Body of pancreas (tissue), 4 donors: ENCODE measurements around the gene ACAP2. TPM values are rescaled to one million over a fixed set of nuclear protein-coding genes. Genes with fewer than 3 reads are reported as not detected.

ENCODE experiments used
- ATAC-seq: fragments of 150-250 bp; one replicate; pipeline ENCODE4 v1.9.1; 2016
- DNase-seq, 4 donors: peaks; one replicate each; pipeline ENCODE4 v3.0.0-alpha.2; 2019
- H3K27ac ChIP-seq, 4 donors: fragments of 200-600 bp; sonication (generic); 1 replicate in 3 of 4; 2 replicates in 1 of 4; pipeline versions ENCODE4 v1.5.1 to v1.6.1; 2016 to 2019; ENCODE audit warnings: mild to moderate bottlenecking in 1 of 4, mixed read lengths in 1 of 4, moderate library complexity in 1 of 4
- H3K27me3 ChIP-seq, 2 donors: fragments of 200-600 bp; sonication (generic); one replicate each; pipeline ENCODE4 v1.6.0; 2016; ENCODE audit warnings: mild to moderate bottlenecking in 1 of 2
- H3K36me3 ChIP-seq, 2 donors: fragments of 200-600 bp; sonication (generic); replicated peaks in 1 of 2; 2 replicates each; pipeline ENCODE4 v1.5.1; 2016; ENCODE audit warnings: low read depth in 2 of 2; ENCODE audit not compliant: insufficient read depth in 1 of 2
- H3K4me1 ChIP-seq: fragments of 200-600 bp; sonication (generic); one replicate; pipeline ENCODE4 v1.6.0; 2016
- H3K4me3 ChIP-seq, 2 donors: fragments of 200-600 bp; sonication (generic); 1 replicate in 1 of 2; 2 replicates in 1 of 2; pipeline ENCODE4 v1.5.1; 2016 to 2019
- H3K9me3 ChIP-seq, 3 donors: fragments of 200-600 bp; sonication (generic); 1 replicate in 2 of 3; 2 replicates in 1 of 3; pipeline ENCODE4 v1.5.1; 2016
- CTCF ChIP-seq, 7 experiments: fragments of 450-650 bp in 4 of 7; fragments of 200-600 bp in 3 of 7; sonication (generic) in 3 of 7; IDR thresholded peaks; one replicate each; pipeline ENCODE4 v1.5.1; 2016 to 2019; ENCODE audit warnings: antibody characterized with exemption in 7 of 7
- POLR2A ChIP-seq, 3 donors: fragments of 450-650 bp; IDR thresholded peaks; one replicate each; pipeline ENCODE4 v1.6.1; 2016; ENCODE audit warnings: antibody characterized with exemption in 3 of 3, mild to moderate bottlenecking in 2 of 3
- WGBS, 2 donors: methylation state at CpG; one replicate each; pipeline ENCODE4 v1.1.5; 2017; 5-methylcytosine and 5-hydroxymethylcytosine counted together
- intact Hi-C: fragments of 100-400 bp; cut with DNase I; formaldehyde crosslinking; loops from one replicate; pipeline ENCODE4 v1.15.1; 2023
- total RNA-seq, 2 donors: library from RNA; depleted of rRNA; stranded (reverse); fragments of >200 nt; gene quantifications; one replicate each; pipeline ENCODE4 v1.1.0, GENCODE V29; 2016

ACAP2 gene
- total RNA-seq, 2 donors from 2014 or later, result 25.1 to 25.9 TPM

GRCh38 chr3:195265363-195265976, 177.3 kb downstream of the ACAP2 start:
- ATAC-seq (no peak), DNase-seq (no peak)
- TF ChIP-seq POLR2A (IDR thresholded peaks at IDR 0.05) (no peak), CTCF (IDR thresholded peaks at IDR 0.05) (no peak)
- Histone ChIP-seq H3K9me3 (no peaks in the 10 kb centered on the region), H3K4me3 (no peak overlapping the region), H3K27me3 (no peaks in the 10 kb centered on the region), H3K4me1 (peaks cover 18% of the 10 kb centered on the region), H3K36me3 (no peaks in the 10 kb centered on the region), H3K27ac (no peak overlapping the region)
- WGBS, 2 donors, result 91 to 92% methylated on average over 7 to 13 of the region's 13 CpGs
- intact Hi-C loops, result no loop called here

- H3K27ac ChIP-seq, result no peak overlapping the region
- no peak for DNase-seq
- no peaks in the 10 kb centered on the region for H3K27me3 ChIP-seq
- H3K9me3 ChIP-seq, result no peaks in the 10 kb centered on the region
- no peak for ATAC-seq
- H3K4me1 ChIP-seq, result peaks cover 15% of the 10 kb centered on the region
- intact Hi-C loops, result no loop called here
- no peak for TF ChIP-seq POLR2A (IDR thresholded peaks at IDR 0.05)
- TF ChIP-seq CTCF (IDR thresholded peaks at IDR 0.05), result no peak
- no peaks in the 10 kb centered on the region for H3K36me3 ChIP-seq
- WGBS, 2 donors, result 85 to 90% methylated on average over 10 of the region's 10 CpGs
- H3K4me3 ChIP-seq, result no peak overlapping the region
Measured at GRCh38 chr3:195263925-195264600, 178.8 kb downstream of the ACAP2 start.

- no peak for DNase-seq
- no peaks in the 10 kb centered on the region for H3K27me3 ChIP-seq
- H3K4me3 ChIP-seq, result no peak overlapping the region
- no peaks in the 10 kb centered on the region for H3K9me3 ChIP-seq
- no peak for ATAC-seq
- no peaks in the 10 kb centered on the region for H3K36me3 ChIP-seq
- whole genome bisulfite sequencing, 2 donors, result 70 to 74% methylated on average over 11 of the region's 11 CpGs
- no peak for TF ChIP-seq POLR2A (IDR thresholded peaks at IDR 0.05)
- no peak for TF ChIP-seq CTCF (IDR thresholded peaks at IDR 0.05)
- H3K4me1 ChIP-seq, result peaks cover 19% of the 10 kb centered on the region
- intact Hi-C loops, result no loop called here
- H3K27ac ChIP-seq, result no peak overlapping the region
Measured at GRCh38 chr3:195263193-195263924, 179.5 kb downstream of the ACAP2 start.

GRCh38 chr3:195261925-195262324, 180.9 kb downstream of the ACAP2 start:
- no peaks in the 10 kb centered on the region for H3K9me3 ChIP-seq
- H3K4me3 ChIP-seq, result no peak overlapping the region
- DNase-seq, result no peak
- no peaks in the 10 kb centered on the region for H3K27me3 ChIP-seq
- H3K27ac ChIP-seq, result no peak overlapping the region
- TF ChIP-seq CTCF (IDR thresholded peaks at IDR 0.05) (no peak), POLR2A (IDR thresholded peaks at IDR 0.05) (no peak)
- intact Hi-C loops, result no loop called here
- H3K36me3 ChIP-seq, result no peaks in the 10 kb centered on the region
- WGBS, 2 donors, result 88 to 96% methylated on average over 2 of the region's 2 CpGs
- ATAC-seq, result no peak
- H3K4me1 ChIP-seq, result peaks cover 19% of the 10 kb centered on the region
